Measurements from ENCODE around the gene MAK.
A peak's percentile ranks its signal among the peaks of the same experiment; 100 is the strongest.

DNA sequence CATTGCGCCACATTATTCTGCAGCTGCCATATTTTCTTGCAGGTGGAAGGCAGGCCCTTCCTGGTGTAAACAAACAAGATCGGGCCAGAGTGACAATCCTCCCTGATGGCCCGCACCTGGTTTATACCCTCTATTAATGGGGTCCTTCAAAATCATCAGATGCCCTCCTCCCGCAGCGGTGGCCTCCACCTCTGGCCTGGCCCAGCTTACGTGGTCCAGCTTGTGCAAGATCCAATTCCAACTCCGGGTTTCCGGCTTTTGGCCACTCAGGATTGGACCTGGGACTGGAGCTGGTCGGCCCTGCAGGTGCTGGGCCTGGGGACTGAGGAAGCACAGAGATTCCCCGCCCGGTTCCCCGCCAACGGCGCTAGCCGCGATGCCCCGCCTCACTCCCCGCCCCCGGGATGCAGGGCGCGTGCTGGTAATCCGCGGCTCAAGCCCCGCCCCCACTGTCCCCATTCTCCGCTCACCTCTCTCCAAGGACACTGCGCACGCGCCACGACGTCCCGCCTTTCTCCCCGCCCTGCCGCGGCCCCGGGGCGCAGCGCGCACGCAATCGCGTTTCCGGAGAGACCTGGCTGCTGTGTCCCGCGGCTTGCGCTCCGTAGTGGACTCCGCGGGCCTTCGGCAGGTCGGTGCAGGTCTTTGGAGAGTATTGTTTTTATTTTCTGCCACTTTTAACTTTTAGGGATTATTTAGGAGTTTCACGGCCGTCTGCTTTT, 90.9 kb downstream of the MAK start, which contains the start of gene TMEM14B:
- TF ChIP-seq, protein P1, sequence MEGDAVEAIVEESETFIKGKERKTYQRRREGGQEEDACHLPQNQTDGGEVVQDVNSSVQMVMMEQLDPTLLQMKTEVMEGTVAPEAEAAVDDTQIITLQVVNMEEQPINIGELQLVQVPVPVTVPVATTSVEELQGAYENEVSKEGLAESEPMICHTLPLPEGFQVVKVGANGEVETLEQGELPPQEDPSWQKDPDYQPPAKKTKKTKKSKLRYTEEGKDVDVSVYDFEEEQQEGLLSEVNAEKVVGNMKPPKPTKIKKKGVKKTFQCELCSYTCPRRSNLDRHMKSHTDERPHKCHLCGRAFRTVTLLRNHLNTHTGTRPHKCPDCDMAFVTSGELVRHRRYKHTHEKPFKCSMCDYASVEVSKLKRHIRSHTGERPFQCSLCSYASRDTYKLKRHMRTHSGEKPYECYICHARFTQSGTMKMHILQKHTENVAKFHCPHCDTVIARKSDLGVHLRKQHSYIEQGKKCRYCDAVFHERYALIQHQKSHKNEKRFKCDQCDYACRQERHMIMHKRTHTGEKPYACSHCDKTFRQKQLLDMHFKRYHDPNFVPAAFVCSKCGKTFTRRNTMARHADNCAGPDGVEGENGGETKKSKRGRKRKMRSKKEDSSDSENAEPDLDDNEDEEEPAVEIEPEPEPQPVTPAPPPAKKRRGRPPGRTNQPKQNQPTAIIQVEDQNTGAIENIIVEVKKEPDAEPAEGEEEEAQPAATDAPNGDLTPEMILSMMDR (IDR thresholded peaks at IDR 0.05): peak in 1 of 7 experiments; percentile 23
- TF ChIP-seq POLR2A (IDR thresholded peaks at IDR 0.05): peak; percentile 64 to 92 (median 91)
